B cell (primary cell): ENCODE data around the gene TLK1. TPM values are rescaled to one million over a fixed set of nuclear protein-coding genes. Genes with fewer than 3 reads are reported as not detected.

Experiments used
- ATAC-seq: fragments of 200-7000 bp; cut with Tn5 transposase; one replicate; pipeline ENCODE4 v1.10.0; 2021; ENCODE audit warnings: low read depth, mild to moderate bottlenecking, moderate number of reproducible peaks, moderate library complexity
- CTCF ChIA-PET: fragments of 350-600 bp; sonication (Branson Sonifier 250); formaldehyde crosslinking; loops from one replicate; lab custom pipeline; 2021; ENCODE audit warnings: antibody characterized with exemption, inconsistent platforms; lab: Charles Lee
- POLR2A ChIA-PET: fragments of 350-600 bp; sonication (Branson Sonifier 250); formaldehyde crosslinking; loops from one replicate; lab custom pipeline; 2021; ENCODE audit warnings: antibody characterized with exemption; lab: Charles Lee
- DNase-seq: peaks from one replicate; pipeline ENCODE4 v3.0.0; 2013
- H2AFZ ChIP-seq: 2 replicates; pipeline ENCODE4 v1.6.1; 2012; ENCODE audit warnings: mild to moderate bottlenecking, low read depth, low read length; ENCODE audit not compliant: insufficient read depth, poor library complexity, severe bottlenecking
- H3K27ac ChIP-seq, 2 donors: 1 replicate in 1 of 2; 2 replicates in 1 of 2; pipeline ENCODE4 v1.5.1; 2012 to 2013; ENCODE audit warnings: low read length in 2 of 2, mild to moderate bottlenecking in 2 of 2, moderate library complexity in 1 of 2
- H3K27me3 ChIP-seq, 4 experiments: fragments of 200-600 bp in 1 of 4; sonication (generic) in 1 of 4; replicated peaks in 1 of 4; 1 replicate in 2 of 4; 2 replicates in 2 of 4; pipeline versions ENCODE4 v1.6.1 to v1.7.0; 2013 to 2016; ENCODE audit warnings: low read length in 3 of 4, mild to moderate bottlenecking in 2 of 4, mixed read lengths in 1 of 4, moderate library complexity in 1 of 4; ENCODE audit not compliant: insufficient read depth in 4 of 4, control insufficient read depth in 3 of 4; ENCODE audit errors: control extremely low read depth in 1 of 4
- H3K36me3 ChIP-seq, 2 experiments: replicated peaks in 1 of 2; 1 replicate in 1 of 2; 2 replicates in 1 of 2; pipeline versions ENCODE4 v1.6.1 to v1.7.1; 2013; ENCODE audit warnings: low read length in 1 of 2; ENCODE audit not compliant: insufficient read depth in 2 of 2, control insufficient read depth in 1 of 2; ENCODE audit errors: control extremely low read depth in 1 of 2, extremely low read depth in 1 of 2
- H3K4me1 ChIP-seq, 2 donors: fragments of 200-600 bp in 1 of 2; sonication (generic) in 1 of 2; 1 replicate in 1 of 2; 2 replicates in 1 of 2; pipeline versions ENCODE4 v1.5.1 to v1.6.1; 2013 to 2017; ENCODE audit warnings: low read length in 2 of 2; ENCODE audit not compliant: control insufficient read depth in 2 of 2, insufficient read depth in 2 of 2
- H3K4me2 ChIP-seq: replicated peaks from 2 replicates; pipeline ENCODE3; 2012; ENCODE audit warnings: mild to moderate bottlenecking, low read depth, low read length; ENCODE audit not compliant: poor library complexity, severe bottlenecking
- H3K4me3 ChIP-seq, 5 experiments: fragments of 200-600 bp in 1 of 5; sonication (generic) in 1 of 5; 1 replicate in 3 of 5; 2 replicates in 2 of 5; pipeline versions ENCODE4 v1.5.1 to v1.7.0; 2011 to 2016; ENCODE audit warnings: low read length in 4 of 5, mild to moderate bottlenecking in 4 of 5, low read depth in 2 of 5, control low read depth in 1 of 5, moderate library complexity in 1 of 5; ENCODE audit not compliant: insufficient read depth in 1 of 5; ENCODE audit errors: control extremely low read depth in 1 of 5, extremely low read depth in 1 of 5
- H3K79me2 ChIP-seq: fragments of 200-600 bp; sonication (generic); one replicate; pipeline ENCODE4 v1.6.0; 2016; ENCODE audit warnings: low read length; ENCODE audit not compliant: control insufficient read depth, insufficient read depth
- H3K9ac ChIP-seq: fragments of 200-600 bp; sonication (generic); 2 replicates; pipeline ENCODE4 v1.6.1; 2017; ENCODE audit warnings: mild to moderate bottlenecking, low read length, moderate library complexity
- H3K9me3 ChIP-seq, 3 donors: one replicate each; pipeline versions ENCODE4 v1.6.1 to v1.7.1; 2013; ENCODE audit warnings: low read length in 2 of 3; ENCODE audit not compliant: control insufficient read depth in 2 of 3, insufficient read depth in 1 of 3; ENCODE audit errors: control extremely low read depth in 1 of 3
- H4K20me1 ChIP-seq: 2 replicates; pipeline ENCODE4 v1.6.0; 2012; ENCODE audit warnings: mild to moderate bottlenecking, low read length; ENCODE audit not compliant: insufficient read depth, control insufficient read depth, poor library complexity, severe bottlenecking
- H3K27ac Mint-ChIP-seq: one replicate; pipeline ENCODE4 v1.8.0; 2021; ENCODE audit warnings: mixed read lengths
- H3K27me3 Mint-ChIP-seq: one replicate; pipeline ENCODE4 v1.8.0; 2021; ENCODE audit warnings: mixed read lengths
- H3K4me1 Mint-ChIP-seq: one replicate; pipeline ENCODE4 v1.8.0; 2021; ENCODE audit warnings: mixed read lengths
- H3K4me3 Mint-ChIP-seq: one replicate; pipeline ENCODE4 v1.8.0; 2021; ENCODE audit warnings: mixed read lengths
- H3K9me3 Mint-ChIP-seq: one replicate; pipeline ENCODE4 v1.8.0; 2022; ENCODE audit warnings: mixed read lengths; ENCODE audit not compliant: insufficient read depth
- EZH2 ChIP-seq: IDR thresholded peaks from 2 replicates; pipeline ENCODE4 v1.6.1; 2012; ENCODE audit warnings: borderline replicate concordance, low read depth, mild to moderate bottlenecking, moderate library complexity, low read length; ENCODE audit not compliant: insufficient read depth, poor library complexity, severe bottlenecking
- WGBS: methylation state at CpG from one replicate; pipeline ENCODE4 v1.1.5; 2013; ENCODE audit warnings: missing lambda C conversion rate; ENCODE audit not compliant: insufficient coverage; 5-methylcytosine and 5-hydroxymethylcytosine counted together
- intact Hi-C: fragments of 100-400 bp; cut with micrococcal nuclease; formaldehyde crosslinking; loops from one replicate; pipeline ENCODE4 v1.10.0; 2022
- polyA plus RNA-seq: library from polyadenylated mRNA; depleted of rRNA; stranded (reverse); fragments of >200 nt; gene quantifications from 2 replicates; pipeline ENCODE4 v1.2.3, GENCODE V29; 2012
- total RNA-seq, 2 donors: library from RNA; stranded (reverse); fragments of 120-200 nt in 1 of 2; gene quantifications; 1 replicate in 1 of 2; 2 replicates in 1 of 2; pipeline versions ENCODE4 v1.2.3 to v1.2.4, GENCODE V29; 2013 to 2022
- TF ChIP-seq, protein P1 (sequence below): fragments of 200-600 bp; IDR thresholded peaks from one replicate; pipeline ENCODE4 v1.8.0; 2022; ENCODE audit warnings: antibody characterized with exemption, mild to moderate bottlenecking

Gene TLK1
- total and polyA plus RNA-seq, 2 donors (not counting 1 experiment from before 2014, with no cell fraction given): 13.8 to 186 TPM

DNA sequence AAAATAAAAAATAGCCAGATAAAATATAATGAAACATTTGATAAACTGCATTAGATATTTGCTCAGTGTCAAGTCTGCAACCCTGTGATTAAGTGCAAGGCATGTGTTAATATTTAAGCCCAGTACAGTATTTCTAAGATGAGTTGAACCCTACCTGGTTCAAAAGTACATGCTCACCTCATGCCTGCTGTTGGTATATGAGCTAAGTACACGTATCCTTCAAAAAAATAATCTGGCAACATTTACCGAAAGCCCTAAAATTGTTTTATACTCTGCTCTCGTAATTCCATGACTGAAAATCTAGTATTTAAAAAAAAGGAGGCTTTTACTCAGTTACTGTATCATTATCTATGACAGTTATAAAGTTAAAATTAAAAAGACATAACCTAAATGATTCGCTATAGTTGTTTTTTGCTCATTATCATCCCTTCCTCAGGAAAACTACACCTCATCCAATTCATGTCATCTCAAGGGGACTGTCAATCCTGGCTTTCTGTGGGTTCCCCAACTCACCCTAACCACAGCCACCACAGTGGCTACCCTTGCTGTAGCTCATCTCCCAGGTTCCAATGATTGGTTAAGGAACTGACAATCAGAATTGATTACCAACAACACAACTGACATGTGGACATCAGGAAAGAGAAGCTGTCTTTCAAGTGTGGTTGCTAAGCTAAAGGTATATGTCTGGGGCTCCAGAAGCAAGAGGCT lies 10.6 kb downstream of the TLK1 start:
- Mint-ChIP-seq H3K9me3 (no peaks in the 10 kb centered on the region), H3K27ac (peak overlapping the region; percentile 58), H3K4me1 (peaks cover 73% of the 10 kb centered on the region), H3K4me3 (peak overlapping the region; percentile 35), H3K27me3 (no peaks in the 10 kb centered on the region)
- Histone ChIP-seq H3K4me2 (no peak overlapping the region), H3K27me3 (no peaks in the 10 kb centered on the region), H3K4me1 (peaks cover 34 to 50% of the 10 kb centered on the region in 2 donors), H3K27ac (no peak overlapping the region), H3K9me3 (peaks cover 0 to 3% (median 0%) of the 10 kb centered on the region in 3 donors), H3K4me3 (no peak overlapping the region), H4K20me1 (peaks cover 62% of the 10 kb centered on the region), H3K79me2 (peaks cover 97% of the 10 kb centered on the region), H3K9ac (no peak overlapping the region), H3K36me3 (no peaks in the 10 kb centered on the region), H2AFZ (no peak overlapping the region)
- WGBS: 100% methylated on average over 1 of the region's 4 CpGs
- ChIA-PET POLR2A (no interaction called here), CTCF (interaction anchor here (1.8 kb wide), 1 partner anchor 266 kb away, joined by 8 read pairs; no protein-coding TSS in a partner anchor)
- intact Hi-C loops: no loop called here
- TF ChIP-seq, protein P1, sequence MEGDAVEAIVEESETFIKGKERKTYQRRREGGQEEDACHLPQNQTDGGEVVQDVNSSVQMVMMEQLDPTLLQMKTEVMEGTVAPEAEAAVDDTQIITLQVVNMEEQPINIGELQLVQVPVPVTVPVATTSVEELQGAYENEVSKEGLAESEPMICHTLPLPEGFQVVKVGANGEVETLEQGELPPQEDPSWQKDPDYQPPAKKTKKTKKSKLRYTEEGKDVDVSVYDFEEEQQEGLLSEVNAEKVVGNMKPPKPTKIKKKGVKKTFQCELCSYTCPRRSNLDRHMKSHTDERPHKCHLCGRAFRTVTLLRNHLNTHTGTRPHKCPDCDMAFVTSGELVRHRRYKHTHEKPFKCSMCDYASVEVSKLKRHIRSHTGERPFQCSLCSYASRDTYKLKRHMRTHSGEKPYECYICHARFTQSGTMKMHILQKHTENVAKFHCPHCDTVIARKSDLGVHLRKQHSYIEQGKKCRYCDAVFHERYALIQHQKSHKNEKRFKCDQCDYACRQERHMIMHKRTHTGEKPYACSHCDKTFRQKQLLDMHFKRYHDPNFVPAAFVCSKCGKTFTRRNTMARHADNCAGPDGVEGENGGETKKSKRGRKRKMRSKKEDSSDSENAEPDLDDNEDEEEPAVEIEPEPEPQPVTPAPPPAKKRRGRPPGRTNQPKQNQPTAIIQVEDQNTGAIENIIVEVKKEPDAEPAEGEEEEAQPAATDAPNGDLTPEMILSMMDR: no peak
- TF ChIP-seq EZH2: no peak
- no peak for DNase-seq
- no peak for ATAC-seq

DNA sequence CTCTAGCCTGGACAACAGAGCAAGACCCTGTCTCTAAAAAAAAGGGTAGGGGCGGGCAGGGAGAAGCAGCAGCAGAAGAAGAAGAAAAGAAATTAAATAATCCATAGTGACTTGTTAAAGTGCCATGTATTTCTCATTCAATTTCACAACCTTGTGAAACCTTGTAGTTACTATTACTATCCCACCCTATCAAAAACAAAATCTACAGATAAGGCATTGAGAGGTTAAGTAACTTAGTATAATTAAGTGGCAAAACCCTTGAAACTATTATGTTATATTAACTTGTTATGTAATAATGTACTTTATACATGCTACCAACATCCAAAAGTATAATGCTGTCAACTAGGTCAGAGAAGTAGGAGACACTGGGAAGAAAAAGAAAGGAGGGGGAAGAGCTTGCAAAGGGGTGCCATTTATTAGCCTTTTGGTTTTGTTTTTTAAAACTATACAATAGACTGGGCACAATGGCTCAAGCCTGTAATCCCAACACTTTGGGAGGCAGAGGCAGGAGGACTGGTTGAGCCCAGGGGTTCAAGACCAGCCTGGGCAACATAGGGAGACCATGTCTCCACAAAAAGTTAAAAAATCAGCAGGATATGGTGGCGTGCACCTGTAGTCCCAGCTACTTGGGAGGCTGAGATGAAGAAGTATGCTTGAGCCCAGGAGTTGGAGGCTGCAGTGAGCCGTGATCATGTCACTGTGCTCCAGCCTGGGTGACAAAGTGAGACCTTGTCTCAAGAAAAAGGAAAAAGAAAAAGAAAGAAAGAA lies 11.3 kb downstream of the TLK1 start:
- Histone ChIP-seq H3K27me3 (no peaks in the 10 kb centered on the region), H3K79me2 (peaks cover 97% of the 10 kb centered on the region), H3K27ac (peak overlapping the region in 1 of 2 donors; percentile 47), H3K4me1 (peaks cover 32 to 53% of the 10 kb centered on the region in 2 donors), H3K9ac (no peak overlapping the region), H4K20me1 (peaks cover 66% of the 10 kb centered on the region), H3K4me2 (no peak overlapping the region), H3K9me3 (peaks cover 0 to 3% (median 0%) of the 10 kb centered on the region in 3 donors), H3K36me3 (no peaks in the 10 kb centered on the region), H2AFZ (no peak overlapping the region), H3K4me3 (no peak overlapping the region)
- DNase-seq (no peak), ATAC-seq (no peak)
- POLR2A ChIA-PET: no interaction called here
- Mint-ChIP-seq H3K27me3 (no peaks in the 10 kb centered on the region), H3K27ac (peak overlapping the region; percentile 22), H3K4me3 (no peak overlapping the region), H3K9me3 (no peaks in the 10 kb centered on the region), H3K4me1 (peaks cover 73% of the 10 kb centered on the region)
- TF ChIP-seq, protein P1: no peak
- TF ChIP-seq EZH2: no peak
- intact Hi-C loops: no loop called here
- CTCF ChIA-PET: interaction anchor here (1.8 kb wide), 1 partner anchor 267 kb away, joined by 8 read pairs; no protein-coding TSS in a partner anchor
- 100% methylated on average over 2 of the region's 3 CpGs for WGBS
